Activated naive CD8-positive, alpha-beta T cell (primary cell): ENCODE measurements around the gene SIRPB1.
"Not testable (repeated sequence)": the region's sequence is repeated elsewhere in the genome, so short reads cannot be mapped to it uniquely, and the experiment has no call there.

Source experiments
- H3K27ac Mint-ChIP-seq: one replicate; pipeline ENCODE4 v1.8.0; 2021; ENCODE audit warnings: mixed read lengths
- H3K27me3 Mint-ChIP-seq: one replicate; pipeline ENCODE4 v1.8.0; 2021; ENCODE audit warnings: mixed read lengths
- H3K36me3 Mint-ChIP-seq: one replicate; pipeline ENCODE4 v1.8.0; 2021; ENCODE audit warnings: mixed read lengths
- H3K4me1 Mint-ChIP-seq: one replicate; pipeline ENCODE4 v1.8.0; 2021; ENCODE audit warnings: low read depth, mixed read lengths
- H3K4me3 Mint-ChIP-seq: one replicate; pipeline ENCODE4 v1.8.0; 2021; ENCODE audit warnings: mild to moderate bottlenecking, mixed read lengths
- H3K9me3 Mint-ChIP-seq: one replicate; pipeline ENCODE4 v1.8.0; 2021; ENCODE audit warnings: low read depth, mixed read lengths

The SIRPB1 gene

GRCh38 chr20:1628621-1629020, 8.8 kb upstream of the SIRPB1 start:
- Mint-ChIP-seq H3K4me3 (peak overlapping the region; percentile 27), H3K36me3 (peaks cover 27% of the 10 kb centered on the region), H3K27ac (peak overlapping the region; percentile 97), H3K9me3 (no peaks in the 10 kb centered on the region), H3K4me1 (peaks cover 91% of the 10 kb centered on the region), H3K27me3 (no peaks in the 10 kb centered on the region)

GRCh38 chr20:1627200-1627550, 7.4 kb upstream of the SIRPB1 start:
- Mint-ChIP-seq H3K27ac (peak overlapping the region; percentile 97), H3K4me1 (peaks cover 90% of the 10 kb centered on the region), H3K9me3 (no peaks in the 10 kb centered on the region), H3K4me3 (peak overlapping the region; percentile 34), H3K36me3 (peaks cover 25% of the 10 kb centered on the region), H3K27me3 (no peaks in the 10 kb centered on the region)

GRCh38 chr20:1626528-1627199, 6.9 kb upstream of the SIRPB1 start:
- H3K4me3 Mint-ChIP-seq, result peak overlapping the region; percentile 83
- peaks cover 22% of the 10 kb centered on the region for H3K36me3 Mint-ChIP-seq
- no peaks in the 10 kb centered on the region for H3K9me3 Mint-ChIP-seq
- H3K27ac Mint-ChIP-seq, result peak overlapping the region; percentile 97
- peaks cover 89% of the 10 kb centered on the region for H3K4me1 Mint-ChIP-seq
- no peaks in the 10 kb centered on the region for H3K27me3 Mint-ChIP-seq

GRCh38 chr20:1625083-1625690, 5.4 kb upstream of the SIRPB1 start:
- Mint-ChIP-seq H3K27me3 (no peaks in the 10 kb centered on the region), H3K4me1 (peaks cover 93% of the 10 kb centered on the region), H3K9me3 (no peaks in the 10 kb centered on the region), H3K4me3 (peak overlapping the region; percentile 83), H3K36me3 (peaks cover 22% of the 10 kb centered on the region), H3K27ac (peak overlapping the region; percentile 97)

- peak overlapping the region; percentile 71 for H3K27ac Mint-ChIP-seq
- peaks cover 97% of the 10 kb centered on the region for H3K4me1 Mint-ChIP-seq
- H3K9me3 Mint-ChIP-seq, result peaks cover 4% of the 10 kb centered on the region
- H3K36me3 Mint-ChIP-seq, result peaks cover 12% of the 10 kb centered on the region
- H3K27me3 Mint-ChIP-seq, result no peaks in the 10 kb centered on the region
- H3K4me3 Mint-ChIP-seq, result peak overlapping the region; percentile 7
Observed at GRCh38 chr20:1623501-1624205, 3.8 kb upstream of the SIRPB1 start.

- H3K36me3 Mint-ChIP-seq, result peaks cover 8% of the 10 kb centered on the region
- peak overlapping the region; percentile 81 for H3K27ac Mint-ChIP-seq
- peaks cover 90% of the 10 kb centered on the region for H3K4me1 Mint-ChIP-seq
- H3K4me3 Mint-ChIP-seq, result peak overlapping the region; percentile 69
- peaks cover 4% of the 10 kb centered on the region for H3K9me3 Mint-ChIP-seq
- no peaks in the 10 kb centered on the region for H3K27me3 Mint-ChIP-seq
Observed at GRCh38 chr20:1622450-1622849, 2.6 kb upstream of the SIRPB1 start.

GRCh38 chr20:1621316-1621715, 1.5 kb upstream of the SIRPB1 start:
- Mint-ChIP-seq H3K9me3 (peaks cover 4% of the 10 kb centered on the region), H3K27me3 (no peaks in the 10 kb centered on the region), H3K4me3 (peak overlapping the region; percentile 28), H3K27ac (peak overlapping the region; percentile 85), H3K4me1 (peaks cover 79% of the 10 kb centered on the region), H3K36me3 (peaks cover 9% of the 10 kb centered on the region)

GRCh38 chr20:1618954-1619540, 762 bp downstream of the SIRPB1 start:
- Mint-ChIP-seq H3K4me3 (no peak overlapping the region), H3K36me3 (peaks cover 16% of the 10 kb centered on the region), H3K9me3 (peaks cover 4% of the 10 kb centered on the region), H3K27ac (peak overlapping the region; percentile 85), H3K4me1 (peaks cover 56% of the 10 kb centered on the region), H3K27me3 (no peaks in the 10 kb centered on the region)

- peak overlapping the region; percentile 85 for H3K27ac Mint-ChIP-seq
Observed at GRCh38 chr20:1618479-1618878, 1.3 kb downstream of the SIRPB1 start.

GRCh38 chr20:1616858-1617434, 2.9 kb downstream of the SIRPB1 start:
- Mint-ChIP-seq H3K27me3 (no peaks in the 10 kb centered on the region), H3K36me3 (peaks cover 16% of the 10 kb centered on the region), H3K27ac (no peak overlapping the region)

More at GRCh38 chr20:1618479-1618878, 1.3 kb downstream of the SIRPB1 start:
- Mint-ChIP-seq H3K27me3 (no peaks in the 10 kb centered on the region), H3K4me3 (no peak overlapping the region), H3K9me3 (peaks cover 4% of the 10 kb centered on the region), H3K36me3 (peaks cover 16% of the 10 kb centered on the region), H3K4me1 (peaks cover 52% of the 10 kb centered on the region)

GRCh38 chr20:1610404-1610803, 9.4 kb downstream of the SIRPB1 start:
- not testable (repeated sequence) for H3K4me3 Mint-ChIP-seq, H3K4me1 Mint-ChIP-seq, H3K9me3 Mint-ChIP-seq, H3K27me3 Mint-ChIP-seq, H3K27ac Mint-ChIP-seq, H3K36me3 Mint-ChIP-seq

More at GRCh38 chr20:1616858-1617434, 2.9 kb downstream of the SIRPB1 start:
- Mint-ChIP-seq H3K9me3 (peaks cover 4% of the 10 kb centered on the region), H3K4me3 (no peak overlapping the region), H3K4me1 (peaks cover 38% of the 10 kb centered on the region)

- not testable (repeated sequence) for H3K27me3 Mint-ChIP-seq
Observed at GRCh38 chr20:1608678-1609347, 11.0 kb downstream of the SIRPB1 start.

GRCh38 chr20:1600736-1601135, 19.1 kb downstream of the SIRPB1 start:
- Mint-ChIP-seq H3K9me3 (no peaks in the 10 kb centered on the region), H3K4me1 (no peaks in the 10 kb centered on the region), H3K27me3 (no peaks in the 10 kb centered on the region), H3K27ac (no peak overlapping the region), H3K36me3 (no peaks in the 10 kb centered on the region), H3K4me3 (no peak overlapping the region)

More at GRCh38 chr20:1608678-1609347, 11.0 kb downstream of the SIRPB1 start:
- not testable (repeated sequence) for H3K9me3 Mint-ChIP-seq, H3K4me1 Mint-ChIP-seq, H3K4me3 Mint-ChIP-seq, H3K36me3 Mint-ChIP-seq, H3K27ac Mint-ChIP-seq

GRCh38 chr20:1595333-1595732, 24.5 kb downstream of the SIRPB1 start:
- Mint-ChIP-seq H3K36me3 (no peaks in the 10 kb centered on the region), H3K9me3 (no peaks in the 10 kb centered on the region), H3K27me3 (no peaks in the 10 kb centered on the region), H3K4me3 (no peak overlapping the region), H3K27ac (no peak overlapping the region), H3K4me1 (no peaks in the 10 kb centered on the region)
